GM12878 (cell line): ENCODE measurements around the gene RETREG3. TPM values are rescaled to one million over a fixed set of nuclear protein-coding genes. Genes with fewer than 3 reads are reported as not detected.

Experiments used
- ATAC-seq: fragments of 200-7000 bp; cut with Tn5 transposase; 3 replicates; pipeline ENCODE4 v1.9.1; 2020; ENCODE audit warnings: mild to moderate bottlenecking, moderate library complexity
- BruUV-seq: library from RNA; stranded (reverse); fragments of 400-500 nt; replicated peaks from 2 replicates; lab custom pipeline; 2021; lab: Mats Ljungman, UMichigan
- CTCF ChIA-PET: fragments of 300-600 bp; sonication (Branson Sonifier 250); formaldehyde crosslinking; extraction: SDS; loops from one replicate; lab custom pipeline; 2021; ENCODE audit warnings: inconsistent platforms; lab: Yijun Ruan, JAX
- POLR2A ChIA-PET: fragments of 350-600 bp; formaldehyde crosslinking; extraction: SDS; loops from one replicate; lab custom pipeline; 2021; ENCODE audit warnings: inconsistent platforms; lab: Charles Lee
- RAD21 ChIA-PET: fragments of 300-600 bp; sonication (Branson Sonifier 250); formaldehyde crosslinking; loops from one replicate; lab custom pipeline; 2023; ENCODE audit warnings: antibody characterized with exemption; ENCODE audit not compliant: unreplicated experiment; lab: Charles Lee
- SMC1A ChIA-PET: fragments of 300-600 bp; sonication (Branson Sonifier 250); formaldehyde crosslinking; loops from one replicate; lab custom pipeline; 2023; ENCODE audit not compliant: unreplicated experiment, uncharacterized antibody; lab: Charles Lee
- DNase-seq: peaks from one replicate; pipeline ENCODE4 v3.0.0-alpha.2; 2011; ENCODE audit warnings: low read depth, low spot score
- FAIRE-seq: peaks from 3 replicates; lab custom pipeline; 2011; peaks lifted over from hg19 to GRCh38; lab: Jason Lieb, UNC
- H2AFZ ChIP-seq: 2 replicates; pipeline ENCODE4 v1.6.0; 2011; ENCODE audit warnings: low read depth, low read length, control low read depth; ENCODE audit not compliant: control insufficient read depth
- H3K27ac ChIP-seq: 2 replicates; pipeline ENCODE4 v1.5.1; 2011; ENCODE audit warnings: control low read depth; ENCODE audit not compliant: control insufficient read depth, insufficient read depth
- H3K27me3 ChIP-seq, 2 experiments: replicated peaks in 1 of 2; 2 replicates each; pipeline versions ENCODE4 v1.6.0 to v1.6.1; 2011; ENCODE audit warnings: low read length in 1 of 2; ENCODE audit not compliant: control insufficient read depth in 2 of 2, insufficient read depth in 2 of 2
- H3K36me3 ChIP-seq, 2 experiments: 2 replicates each; pipeline ENCODE4 v1.5.1; 2011; ENCODE audit warnings: low read length in 1 of 2; ENCODE audit not compliant: control insufficient read depth in 2 of 2, insufficient read depth in 2 of 2
- H3K4me1 ChIP-seq: 2 replicates; pipeline ENCODE4 v1.6.1; 2011; ENCODE audit warnings: mild to moderate bottlenecking, low read length, moderate library complexity, mixed read lengths; ENCODE audit not compliant: control insufficient read depth, insufficient read depth
- H3K4me2 ChIP-seq: 2 replicates; pipeline ENCODE4 v1.6.0; 2011; ENCODE audit warnings: control low read depth; ENCODE audit not compliant: control insufficient read depth, insufficient read depth
- H3K4me3 ChIP-seq: fragments of 200-600 bp; sonication (generic); 2 replicates; pipeline ENCODE4 v1.5.1; 2016
- H3K79me2 ChIP-seq: 2 replicates; pipeline ENCODE4 v1.6.0; 2011; ENCODE audit warnings: low read length; ENCODE audit not compliant: control insufficient read depth, insufficient read depth
- H3K9ac ChIP-seq: 2 replicates; pipeline ENCODE4 v1.8.0; 2011; ENCODE audit warnings: low read length, control low read depth, mixed read lengths; ENCODE audit not compliant: control insufficient read depth, insufficient read depth
- H3K9me3 ChIP-seq: replicated peaks from 3 replicates; pipeline ENCODE4 v1.5.1; 2011; ENCODE audit warnings: mild to moderate bottlenecking, low read length; ENCODE audit not compliant: control insufficient read depth, insufficient read depth
- H4K20me1 ChIP-seq: 2 replicates; pipeline ENCODE4 v1.6.0; 2011; ENCODE audit not compliant: control insufficient read depth, insufficient read depth
- CREM ChIP-seq: IDR thresholded peaks from 2 replicates; pipeline ENCODE4 v1.6.1; 2014; ENCODE audit warnings: antibody characterized with exemption, low read depth
- EED ChIP-seq: sonication (generic); IDR thresholded peaks from 2 replicates; pipeline ENCODE4 v1.6.1; 2016; ENCODE audit warnings: antibody characterized with exemption, low read depth
- EZH2 ChIP-seq: IDR thresholded peaks from 2 replicates; pipeline ENCODE4 v1.6.1; 2012; ENCODE audit warnings: low read depth, mild to moderate bottlenecking, control low read depth, inconsistent platforms, low read length, borderline replicate concordance; ENCODE audit not compliant: control insufficient read depth
- HDAC6 ChIP-seq: fragments of 200-600 bp; sonication (generic); IDR thresholded peaks from one replicate; pipeline ENCODE4 v1.8.0; 2017; ENCODE audit warnings: antibody characterized with exemption; ENCODE audit not compliant: unreplicated experiment
- KLF5 ChIP-seq: fragments of 450-650 bp; IDR thresholded peaks from 2 replicates; pipeline ENCODE4 v1.6.1; 2014; ENCODE audit warnings: mild to moderate bottlenecking; ENCODE audit not compliant: partially characterized antibody
- MEF2A ChIP-seq: IDR thresholded peaks from 2 replicates; pipeline ENCODE4 v1.6.1; 2011; ENCODE audit warnings: low read depth, mild to moderate bottlenecking, low read length, moderate library complexity; ENCODE audit not compliant: insufficient read depth
- NR2F1 ChIP-seq: fragments of 450-650 bp; conservative IDR thresholded peaks from 2 replicates; pipeline ENCODE4 v1.6.1; 2017; ENCODE audit warnings: mild to moderate bottlenecking
- POLR2AphosphoS2 ChIP-seq: IDR thresholded peaks from 2 replicates; pipeline ENCODE4 v1.6.1; 2011; ENCODE audit warnings: low read depth, mild to moderate bottlenecking, low read length, improper control_type of control experiment, moderate library complexity
- RB1 ChIP-seq: fragments of 450-650 bp; formaldehyde crosslinking; IDR thresholded peaks from 2 replicates; pipeline ENCODE4 v1.6.1; 2017; ENCODE audit warnings: mild to moderate bottlenecking, borderline replicate concordance
- SIX5 ChIP-seq: IDR thresholded peaks from 2 replicates; pipeline ENCODE4 v1.6.1; 2011; ENCODE audit warnings: mild to moderate bottlenecking, low read depth, low read length, moderate library complexity; ENCODE audit not compliant: severe bottlenecking
- SMAD5 ChIP-seq: IDR thresholded peaks from 2 replicates; pipeline ENCODE4 v1.6.1; 2016; ENCODE audit warnings: antibody characterized with exemption, low read depth
- SMC3 ChIP-seq: IDR thresholded peaks from 2 replicates; pipeline ENCODE4 v1.6.1; 2011; ENCODE audit warnings: low read length, improper control_type of control experiment, borderline replicate concordance
- STAT1 ChIP-seq: fragments of 450-650 bp; conservative IDR thresholded peaks from 2 replicates; pipeline ENCODE4 v1.6.1; 2014; ENCODE audit warnings: antibody characterized with exemption, mild to moderate bottlenecking
- TCF7 ChIP-seq: IDR thresholded peaks from 2 replicates; pipeline ENCODE4 v1.6.1; 2014; ENCODE audit warnings: antibody characterized with exemption, borderline replicate concordance
- whole genome bisulfite sequencing: methylation state at CpG from one replicate; pipeline ENCODE4 v1.1.6; 2016; ENCODE audit warnings: low lambda C conversion rate; ENCODE audit not compliant: insufficient replicate concordance, insufficient coverage; ENCODE audit errors: missing lambda C conversion rate; 5-methylcytosine and 5-hydroxymethylcytosine counted together
- in situ Hi-C: fragments of 300-500 bp; cut with MboI; formaldehyde crosslinking; loops from 9 replicates; pipeline ENCODE4 v1.14.3; 2018; ENCODE audit warnings: mixed read lengths
- intact Hi-C: fragments of 100-400 bp; cut with micrococcal nuclease; formaldehyde crosslinking; loops from one replicate; pipeline ENCODE4 v1.14.2; 2022; ENCODE audit not compliant: unreplicated experiment
- polyA plus RNA-seq, 11 experiments: library from polyadenylated mRNA; depleted of rRNA in 4 of 11; unstranded in 6 of 11; stranded (reverse) in 5 of 11; fragments of >200 nt; fragmentation: Nextera tagmentation in 4 of 11; fragmentation: Illumina TruSeq in 1 of 11; extraction: Ambion mirVana in 4 of 11; extraction: Trizol in 1 of 11; gene quantifications; 1 replicate in 1 of 11; 2 replicates in 10 of 11; pipeline versions ENCODE4 v1.2.1 to v1.2.3, GENCODE V29; 2011 to 2016; ENCODE audit warnings: inconsistent platforms in 2 of 11, missing spikeins in 2 of 11, low read depth in 1 of 11
- total RNA-seq, 4 experiments: library from RNA; depleted of rRNA in 3 of 4; stranded (reverse); fragments of >200 nt in 3 of 4; fragmentation: Illumina TruSeq in 1 of 4; extraction: Trizol in 1 of 4; gene quantifications; 2 replicates each; pipeline versions ENCODE4 v1.2.1 to v1.2.3, GENCODE V29; 2013 to 2021
- TF ChIP-seq, protein P1 (sequence below): fragments of 450-650 bp; IDR thresholded peaks from 2 replicates; pipeline ENCODE4 v1.6.1; 2017; ENCODE audit warnings: low read depth, mild to moderate bottlenecking, moderate library complexity
- TF ChIP-seq, protein P2 (sequence below): fragments of 150-350 bp; IDR thresholded peaks from 2 replicates; pipeline ENCODE4 v1.6.1; 2014; ENCODE audit warnings: mild to moderate bottlenecking, low read depth, low read length
- TF ChIP-seq, protein P3 (sequence below): fragments of 450-650 bp; formaldehyde crosslinking; IDR thresholded peaks from 2 replicates; pipeline ENCODE4 v1.4.0; 2020; ENCODE audit warnings: mild to moderate bottlenecking, moderate library complexity

RETREG3 gene
- total and polyA plus RNA-seq, 10 of the 15 experiments (the other 5 are each of a cell fraction or from before 2014, with no cell fraction given): 7.0 to 50.6 (median 27.3) TPM

DNA sequence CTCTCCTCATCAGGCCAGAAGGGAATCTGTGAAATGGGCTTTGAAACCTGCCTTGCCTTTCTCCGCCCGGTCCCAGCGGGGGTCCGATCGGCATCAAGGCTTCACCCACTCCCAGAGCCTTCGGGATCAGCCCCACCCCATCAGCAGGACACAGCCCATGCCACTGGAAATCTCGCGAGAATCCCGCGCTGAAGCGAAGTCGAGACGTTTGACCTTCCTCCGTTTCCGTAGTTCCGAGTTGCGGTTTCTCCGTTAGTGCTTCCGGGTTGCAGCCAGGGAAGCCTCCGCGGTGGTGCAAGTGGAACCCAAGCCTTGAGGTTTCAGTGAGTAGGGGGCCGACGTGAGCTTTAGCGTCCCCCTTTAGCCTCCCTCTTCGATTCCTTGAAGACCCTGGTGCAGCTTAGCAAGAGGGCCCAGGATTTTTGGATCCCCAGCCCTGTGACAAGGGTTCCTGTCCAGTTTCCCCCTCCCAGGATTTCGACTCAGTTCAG lies 47.2 kb downstream of the RETREG3 start, which contains the start of gene COASY (continued):
- TF ChIP-seq KLF5 (no peak), TCF7 (no peak), NR2F1 (peak; percentile 36; the same call in 1 of the 2 replicates), SMC3 (no peak), HDAC6 (no peak), CREM (peak; percentile 63), EZH2 (no peak), SIX5 (peak; percentile 58)
- TF ChIP-seq, protein P1, sequence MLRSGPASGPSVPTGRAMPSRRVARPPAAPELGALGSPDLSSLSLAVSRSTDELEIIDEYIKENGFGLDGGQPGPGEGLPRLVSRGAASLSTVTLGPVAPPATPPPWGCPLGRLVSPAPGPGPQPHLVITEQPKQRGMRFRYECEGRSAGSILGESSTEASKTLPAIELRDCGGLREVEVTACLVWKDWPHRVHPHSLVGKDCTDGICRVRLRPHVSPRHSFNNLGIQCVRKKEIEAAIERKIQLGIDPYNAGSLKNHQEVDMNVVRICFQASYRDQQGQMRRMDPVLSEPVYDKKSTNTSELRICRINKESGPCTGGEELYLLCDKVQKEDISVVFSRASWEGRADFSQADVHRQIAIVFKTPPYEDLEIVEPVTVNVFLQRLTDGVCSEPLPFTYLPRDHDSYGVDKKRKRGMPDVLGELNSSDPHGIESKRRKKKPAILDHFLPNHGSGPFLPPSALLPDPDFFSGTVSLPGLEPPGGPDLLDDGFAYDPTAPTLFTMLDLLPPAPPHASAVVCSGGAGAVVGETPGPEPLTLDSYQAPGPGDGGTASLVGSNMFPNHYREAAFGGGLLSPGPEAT: peak; percentile 92

DNA sequence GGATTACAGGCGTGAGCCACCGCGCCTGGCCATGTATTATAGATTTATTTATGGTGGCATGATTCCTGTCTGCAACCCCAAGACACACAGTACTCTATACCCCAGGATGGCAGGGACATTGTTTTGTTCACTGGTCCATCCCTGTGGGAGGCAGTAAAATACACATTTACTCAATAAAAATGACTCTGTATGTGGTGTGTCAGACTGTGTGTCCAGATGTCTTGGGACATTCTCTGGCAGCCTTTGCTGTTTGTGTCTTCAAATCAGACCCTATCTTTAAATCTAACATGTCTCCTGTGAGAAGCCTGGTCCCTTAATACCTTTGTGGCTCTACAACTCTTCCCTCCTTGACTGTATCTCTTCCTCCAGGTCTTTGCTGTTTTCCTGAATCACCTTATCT lies 48.9 kb downstream of the RETREG3 start:
- H4K20me1 ChIP-seq: no peaks in the 10 kb centered on the region
- no peak for FAIRE-seq
- WGBS: 100% methylated on average over 3 of the region's 3 CpGs
- no peak for TF ChIP-seq RB1
- TF ChIP-seq, protein P2, sequence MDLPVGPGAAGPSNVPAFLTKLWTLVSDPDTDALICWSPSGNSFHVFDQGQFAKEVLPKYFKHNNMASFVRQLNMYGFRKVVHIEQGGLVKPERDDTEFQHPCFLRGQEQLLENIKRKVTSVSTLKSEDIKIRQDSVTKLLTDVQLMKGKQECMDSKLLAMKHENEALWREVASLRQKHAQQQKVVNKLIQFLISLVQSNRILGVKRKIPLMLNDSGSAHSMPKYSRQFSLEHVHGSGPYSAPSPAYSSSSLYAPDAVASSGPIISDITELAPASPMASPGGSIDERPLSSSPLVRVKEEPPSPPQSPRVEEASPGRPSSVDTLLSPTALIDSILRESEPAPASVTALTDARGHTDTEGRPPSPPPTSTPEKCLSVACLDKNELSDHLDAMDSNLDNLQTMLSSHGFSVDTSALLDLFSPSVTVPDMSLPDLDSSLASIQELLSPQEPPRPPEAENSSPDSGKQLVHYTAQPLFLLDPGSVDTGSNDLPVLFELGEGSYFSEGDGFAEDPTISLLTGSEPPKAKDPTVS: no peak
- no peak for TF ChIP-seq SMAD5
- no peak for TF ChIP-seq MEF2A
- TF ChIP-seq STAT1: no peak
- TF ChIP-seq, protein P3, sequence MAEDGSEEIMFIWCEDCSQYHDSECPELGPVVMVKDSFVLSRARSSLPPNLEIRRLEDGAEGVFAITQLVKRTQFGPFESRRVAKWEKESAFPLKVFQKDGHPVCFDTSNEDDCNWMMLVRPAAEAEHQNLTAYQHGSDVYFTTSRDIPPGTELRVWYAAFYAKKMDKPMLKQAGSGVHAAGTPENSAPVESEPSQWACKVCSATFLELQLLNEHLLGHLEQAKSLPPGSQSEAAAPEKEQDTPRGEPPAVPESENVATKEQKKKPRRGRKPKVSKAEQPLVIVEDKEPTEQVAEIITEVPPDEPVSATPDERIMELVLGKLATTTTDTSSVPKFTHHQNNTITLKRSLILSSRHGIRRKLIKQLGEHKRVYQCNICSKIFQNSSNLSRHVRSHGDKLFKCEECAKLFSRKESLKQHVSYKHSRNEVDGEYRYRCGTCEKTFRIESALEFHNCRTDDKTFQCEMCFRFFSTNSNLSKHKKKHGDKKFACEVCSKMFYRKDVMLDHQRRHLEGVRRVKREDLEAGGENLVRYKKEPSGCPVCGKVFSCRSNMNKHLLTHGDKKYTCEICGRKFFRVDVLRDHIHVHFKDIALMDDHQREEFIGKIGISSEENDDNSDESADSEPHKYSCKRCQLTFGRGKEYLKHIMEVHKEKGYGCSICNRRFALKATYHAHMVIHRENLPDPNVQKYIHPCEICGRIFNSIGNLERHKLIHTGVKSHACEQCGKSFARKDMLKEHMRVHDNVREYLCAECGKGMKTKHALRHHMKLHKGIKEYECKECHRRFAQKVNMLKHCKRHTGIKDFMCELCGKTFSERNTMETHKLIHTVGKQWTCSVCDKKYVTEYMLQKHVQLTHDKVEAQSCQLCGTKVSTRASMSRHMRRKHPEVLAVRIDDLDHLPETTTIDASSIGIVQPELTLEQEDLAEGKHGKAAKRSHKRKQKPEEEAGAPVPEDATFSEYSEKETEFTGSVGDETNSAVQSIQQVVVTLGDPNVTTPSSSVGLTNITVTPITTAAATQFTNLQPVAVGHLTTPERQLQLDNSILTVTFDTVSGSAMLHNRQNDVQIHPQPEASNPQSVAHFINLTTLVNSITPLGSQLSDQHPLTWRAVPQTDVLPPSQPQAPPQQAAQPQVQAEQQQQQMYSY: no peak
- TF ChIP-seq SIX5: no peak
- TF ChIP-seq POLR2AphosphoS2: no peak
- no peak for TF ChIP-seq EED
- no peak for TF ChIP-seq HDAC6

More for the DNA sequence above, 48.9 kb downstream of the RETREG3 start:
- in situ Hi-C loops (no loop called here), intact Hi-C loops (no loop called here)
- no peak overlapping the region for H3K9ac ChIP-seq
- peaks cover 34% of the 10 kb centered on the region for H3K79me2 ChIP-seq
- no peak overlapping the region for H3K4me3 ChIP-seq
- no peak overlapping the region for H2AFZ ChIP-seq
- H3K4me2 ChIP-seq: no peak overlapping the region
- no peaks in the 10 kb centered on the region for H3K9me3 ChIP-seq
- no peaks in the 10 kb centered on the region for H3K27me3 ChIP-seq
- no TSS peak for BruUV-seq
- no peak for ATAC-seq
- no peak for DNase-seq
- SMC1A ChIA-PET: interaction anchor here (0.6 kb wide), 1 partner anchor 133 kb away, joined by 3 read pairs; no protein-coding TSS in a partner anchor
- no peak overlapping the region for H3K27ac ChIP-seq
- H3K36me3 ChIP-seq: peaks cover 10 to 12% of the 10 kb centered on the region in 2 experiments; a peak in 3 of 4 replicates
- POLR2A ChIA-PET: interaction anchor here (0.7 kb wide), 1 partner anchor 509 kb away, joined by 3 read pairs; no protein-coding TSS in a partner anchor
- peaks cover 17% of the 10 kb centered on the region for H3K4me1 ChIP-seq
- RAD21 ChIA-PET: no interaction called here
- CTCF ChIA-PET: interaction anchor here (1.0 kb wide), 1 partner anchor 12 kb away, joined by 3 read pairs; no protein-coding TSS in a partner anchor
